GM12878 (cell line): ENCODE data around the gene C19orf38. TPM values are rescaled to one million over a fixed set of nuclear protein-coding genes. Genes with fewer than 3 reads are reported as not detected.

Source experiments
- ATAC-seq: fragments of 200-7000 bp; cut with Tn5 transposase; 3 replicates; pipeline ENCODE4 v1.9.1; 2020; ENCODE audit warnings: mild to moderate bottlenecking, moderate library complexity
- BruUV-seq: library from RNA; stranded (reverse); fragments of 400-500 nt; replicated peaks from 2 replicates; lab custom pipeline; 2021; lab: Mats Ljungman, UMichigan
- CTCF ChIA-PET: fragments of 300-600 bp; sonication (Branson Sonifier 250); formaldehyde crosslinking; extraction: SDS; loops from one replicate; lab custom pipeline; 2021; ENCODE audit warnings: inconsistent platforms; lab: Yijun Ruan, JAX
- POLR2A ChIA-PET: fragments of 350-600 bp; formaldehyde crosslinking; extraction: SDS; loops from one replicate; lab custom pipeline; 2021; ENCODE audit warnings: inconsistent platforms; lab: Charles Lee
- RAD21 ChIA-PET: fragments of 300-600 bp; sonication (Branson Sonifier 250); formaldehyde crosslinking; loops from one replicate; lab custom pipeline; 2023; ENCODE audit warnings: antibody characterized with exemption; ENCODE audit not compliant: unreplicated experiment; lab: Charles Lee
- SMC1A ChIA-PET: fragments of 300-600 bp; sonication (Branson Sonifier 250); formaldehyde crosslinking; loops from one replicate; lab custom pipeline; 2023; ENCODE audit not compliant: unreplicated experiment, uncharacterized antibody; lab: Charles Lee
- DNase-seq: peaks from one replicate; pipeline ENCODE4 v3.0.0-alpha.2; 2011; ENCODE audit warnings: low read depth, low spot score
- FAIRE-seq: peaks from 3 replicates; lab custom pipeline; 2011; peaks lifted over from hg19 to GRCh38; lab: Jason Lieb, UNC
- H2AFZ ChIP-seq: 2 replicates; pipeline ENCODE4 v1.6.0; 2011; ENCODE audit warnings: low read depth, low read length, control low read depth; ENCODE audit not compliant: control insufficient read depth
- H3K27ac ChIP-seq: 2 replicates; pipeline ENCODE4 v1.5.1; 2011; ENCODE audit warnings: control low read depth; ENCODE audit not compliant: control insufficient read depth, insufficient read depth
- H3K27me3 ChIP-seq, 2 experiments: replicated peaks in 1 of 2; 2 replicates each; pipeline versions ENCODE4 v1.6.0 to v1.6.1; 2011; ENCODE audit warnings: low read length in 1 of 2; ENCODE audit not compliant: control insufficient read depth in 2 of 2, insufficient read depth in 2 of 2
- H3K36me3 ChIP-seq, 2 experiments: 2 replicates each; pipeline ENCODE4 v1.5.1; 2011; ENCODE audit warnings: low read length in 1 of 2; ENCODE audit not compliant: control insufficient read depth in 2 of 2, insufficient read depth in 2 of 2
- H3K4me1 ChIP-seq: 2 replicates; pipeline ENCODE4 v1.6.1; 2011; ENCODE audit warnings: mild to moderate bottlenecking, low read length, moderate library complexity, mixed read lengths; ENCODE audit not compliant: control insufficient read depth, insufficient read depth
- H3K4me2 ChIP-seq: 2 replicates; pipeline ENCODE4 v1.6.0; 2011; ENCODE audit warnings: control low read depth; ENCODE audit not compliant: control insufficient read depth, insufficient read depth
- H3K4me3 ChIP-seq: fragments of 200-600 bp; sonication (generic); 2 replicates; pipeline ENCODE4 v1.5.1; 2016
- H3K79me2 ChIP-seq: 2 replicates; pipeline ENCODE4 v1.6.0; 2011; ENCODE audit warnings: low read length; ENCODE audit not compliant: control insufficient read depth, insufficient read depth
- H3K9ac ChIP-seq: 2 replicates; pipeline ENCODE4 v1.8.0; 2011; ENCODE audit warnings: low read length, control low read depth, mixed read lengths; ENCODE audit not compliant: control insufficient read depth, insufficient read depth
- H3K9me3 ChIP-seq: replicated peaks from 3 replicates; pipeline ENCODE4 v1.5.1; 2011; ENCODE audit warnings: mild to moderate bottlenecking, low read length; ENCODE audit not compliant: control insufficient read depth, insufficient read depth
- H4K20me1 ChIP-seq: 2 replicates; pipeline ENCODE4 v1.6.0; 2011; ENCODE audit not compliant: control insufficient read depth, insufficient read depth
- BRCA1 ChIP-seq: IDR thresholded peaks from 2 replicates; pipeline ENCODE4 v1.6.1; 2011; ENCODE audit warnings: low read depth, low read length, improper control_type of control experiment
- CHD4 ChIP-seq: fragments of 200-600 bp; sonication (generic); IDR thresholded peaks from 2 replicates; pipeline ENCODE4 v1.6.1; 2016; ENCODE audit warnings: mild to moderate bottlenecking
- CREB1 ChIP-seq: IDR thresholded peaks from 2 replicates; pipeline ENCODE4 v1.6.1; 2012; ENCODE audit warnings: low read depth, mild to moderate bottlenecking, inconsistent platforms
- ESRRA ChIP-seq: IDR thresholded peaks from 2 replicates; pipeline ENCODE4 v1.6.1; 2012; ENCODE audit warnings: mild to moderate bottlenecking, low read length, improper control_type of control experiment
- ETV6 ChIP-seq, 2 experiments: fragments of 450-650 bp in 1 of 2; IDR thresholded peaks in 1 of 2; conservative IDR thresholded peaks in 1 of 2; 2 replicates each; pipeline ENCODE4 v1.6.1; 2014; ENCODE audit warnings: antibody characterized with exemption in 1 of 2, borderline replicate concordance in 1 of 2, low read depth in 1 of 2, mild to moderate bottlenecking in 1 of 2, moderate library complexity in 1 of 2
- HDAC2 ChIP-seq: fragments of 200-600 bp; sonication (generic); IDR thresholded peaks from 2 replicates; pipeline ENCODE4 v1.6.1; 2017
- KDM1A ChIP-seq: fragments of 200-600 bp; sonication (generic); IDR thresholded peaks from 2 replicates; pipeline ENCODE4 v1.6.1; 2016; ENCODE audit warnings: borderline replicate concordance
- MYB ChIP-seq: fragments of 150-350 bp; IDR thresholded peaks from 2 replicates; pipeline ENCODE4 v1.6.1; 2014; ENCODE audit warnings: mild to moderate bottlenecking, low read depth, low read length, borderline replicate concordance
- NBN ChIP-seq: fragments of 450-650 bp; IDR thresholded peaks from 2 replicates; pipeline ENCODE4 v1.6.1; 2016
- NR2F1 ChIP-seq: fragments of 450-650 bp; conservative IDR thresholded peaks from 2 replicates; pipeline ENCODE4 v1.6.1; 2017; ENCODE audit warnings: mild to moderate bottlenecking
- PML ChIP-seq: IDR thresholded peaks from 2 replicates; pipeline ENCODE4 v1.6.1; 2012; ENCODE audit warnings: low read length, inconsistent platforms
- RCOR1 ChIP-seq: conservative IDR thresholded peaks from 2 replicates; pipeline ENCODE4 v1.6.1; 2012; ENCODE audit warnings: low read depth, low read length, improper control_type of control experiment
- SIN3A ChIP-seq: IDR thresholded peaks from 2 replicates; pipeline ENCODE4 v1.6.1; 2012; ENCODE audit warnings: low read depth, low read length, improper control_type of control experiment
- TCF7 ChIP-seq: IDR thresholded peaks from 2 replicates; pipeline ENCODE4 v1.6.1; 2014; ENCODE audit warnings: antibody characterized with exemption, borderline replicate concordance
- WGBS: methylation state at CpG from one replicate; pipeline ENCODE4 v1.1.6; 2016; ENCODE audit warnings: low lambda C conversion rate; ENCODE audit not compliant: insufficient replicate concordance, insufficient coverage; ENCODE audit errors: missing lambda C conversion rate; 5-methylcytosine and 5-hydroxymethylcytosine counted together
- in situ Hi-C: fragments of 300-500 bp; cut with MboI; formaldehyde crosslinking; loops from 9 replicates; pipeline ENCODE4 v1.14.3; 2018; ENCODE audit warnings: mixed read lengths
- intact Hi-C: fragments of 100-400 bp; cut with micrococcal nuclease; formaldehyde crosslinking; loops from one replicate; pipeline ENCODE4 v1.14.2; 2022; ENCODE audit not compliant: unreplicated experiment
- polyA plus RNA-seq, 11 experiments: library from polyadenylated mRNA; depleted of rRNA in 4 of 11; unstranded in 6 of 11; stranded (reverse) in 5 of 11; fragments of >200 nt; fragmentation: Nextera tagmentation in 4 of 11; fragmentation: Illumina TruSeq in 1 of 11; extraction: Ambion mirVana in 4 of 11; extraction: Trizol in 1 of 11; gene quantifications; 1 replicate in 1 of 11; 2 replicates in 10 of 11; pipeline versions ENCODE4 v1.2.1 to v1.2.3, GENCODE V29; 2011 to 2016; ENCODE audit warnings: inconsistent platforms in 2 of 11, missing spikeins in 2 of 11, low read depth in 1 of 11
- total RNA-seq, 4 experiments: library from RNA; depleted of rRNA in 3 of 4; stranded (reverse); fragments of >200 nt in 3 of 4; fragmentation: Illumina TruSeq in 1 of 4; extraction: Trizol in 1 of 4; gene quantifications; 2 replicates each; pipeline versions ENCODE4 v1.2.1 to v1.2.3, GENCODE V29; 2013 to 2021
- TF ChIP-seq, protein P1 (sequence below): fragments of 450-650 bp; conservative IDR thresholded peaks from 2 replicates; pipeline ENCODE4 v1.6.1; 2017; ENCODE audit warnings: mild to moderate bottlenecking, moderate library complexity
- TF ChIP-seq, protein P2 (sequence below): fragments of 450-650 bp; formaldehyde crosslinking; IDR thresholded peaks from 2 replicates; pipeline ENCODE4 v1.4.0; 2022; ENCODE audit warnings: mild to moderate bottlenecking, moderate library complexity

Gene C19orf38
- total and polyA plus RNA-seq, 10 of the 15 experiments (the other 5 are each of a cell fraction or from before 2014, with no cell fraction given) = 2.6 to 7.5 (median 5.0) TPM

DNA sequence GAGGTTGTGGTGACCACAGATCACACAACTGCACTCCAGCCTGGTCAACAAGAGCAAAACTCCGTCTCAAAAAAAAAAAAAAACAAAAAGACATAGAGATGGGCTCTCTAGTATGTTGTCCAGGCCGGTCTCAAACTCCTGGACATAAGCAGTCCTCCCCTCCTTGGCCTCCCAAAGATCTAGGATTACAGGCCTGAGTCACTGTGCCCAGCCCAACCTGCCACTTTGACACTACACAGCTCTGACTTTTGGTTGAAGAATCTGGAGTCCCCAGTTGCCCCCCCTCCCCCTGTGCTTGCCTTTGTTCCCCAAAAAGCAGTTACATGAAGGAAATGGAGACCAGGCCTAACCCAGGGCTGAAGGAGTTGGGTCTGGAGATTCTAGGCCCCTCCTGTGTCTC is 36.1 kb downstream of the C19orf38 start (continued):
- no peak for TF ChIP-seq MYB
- TF ChIP-seq NR2F1 = no peak
- no peak for TF ChIP-seq ETV6 (conservative IDR thresholded peaks at IDR 0.05 in 1 of 2, IDR thresholded peaks at IDR 0.05 in 1 of 2; ENCODE audit: borderline replicate concordance in 1 of 2, low read depth in 1 of 2)
- no peak for TF ChIP-seq NBN
- TF ChIP-seq, protein P1, sequence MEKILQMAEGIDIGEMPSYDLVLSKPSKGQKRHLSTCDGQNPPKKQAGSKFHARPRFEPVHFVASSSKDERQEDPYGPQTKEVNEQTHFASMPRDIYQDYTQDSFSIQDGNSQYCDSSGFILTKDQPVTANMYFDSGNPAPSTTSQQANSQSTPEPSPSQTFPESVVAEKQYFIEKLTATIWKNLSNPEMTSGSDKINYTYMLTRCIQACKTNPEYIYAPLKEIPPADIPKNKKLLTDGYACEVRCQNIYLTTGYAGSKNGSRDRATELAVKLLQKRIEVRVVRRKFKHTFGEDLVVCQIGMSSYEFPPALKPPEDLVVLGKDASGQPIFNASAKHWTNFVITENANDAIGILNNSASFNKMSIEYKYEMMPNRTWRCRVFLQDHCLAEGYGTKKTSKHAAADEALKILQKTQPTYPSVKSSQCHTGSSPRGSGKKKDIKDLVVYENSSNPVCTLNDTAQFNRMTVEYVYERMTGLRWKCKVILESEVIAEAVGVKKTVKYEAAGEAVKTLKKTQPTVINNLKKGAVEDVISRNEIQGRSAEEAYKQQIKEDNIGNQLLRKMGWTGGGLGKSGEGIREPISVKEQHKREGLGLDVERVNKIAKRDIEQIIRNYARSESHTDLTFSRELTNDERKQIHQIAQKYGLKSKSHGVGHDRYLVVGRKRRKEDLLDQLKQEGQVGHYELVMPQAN = no peak
- TF ChIP-seq CHD4 = no peak
- TF ChIP-seq HDAC2 = no peak
- no peak for TF ChIP-seq CREB1

DNA sequence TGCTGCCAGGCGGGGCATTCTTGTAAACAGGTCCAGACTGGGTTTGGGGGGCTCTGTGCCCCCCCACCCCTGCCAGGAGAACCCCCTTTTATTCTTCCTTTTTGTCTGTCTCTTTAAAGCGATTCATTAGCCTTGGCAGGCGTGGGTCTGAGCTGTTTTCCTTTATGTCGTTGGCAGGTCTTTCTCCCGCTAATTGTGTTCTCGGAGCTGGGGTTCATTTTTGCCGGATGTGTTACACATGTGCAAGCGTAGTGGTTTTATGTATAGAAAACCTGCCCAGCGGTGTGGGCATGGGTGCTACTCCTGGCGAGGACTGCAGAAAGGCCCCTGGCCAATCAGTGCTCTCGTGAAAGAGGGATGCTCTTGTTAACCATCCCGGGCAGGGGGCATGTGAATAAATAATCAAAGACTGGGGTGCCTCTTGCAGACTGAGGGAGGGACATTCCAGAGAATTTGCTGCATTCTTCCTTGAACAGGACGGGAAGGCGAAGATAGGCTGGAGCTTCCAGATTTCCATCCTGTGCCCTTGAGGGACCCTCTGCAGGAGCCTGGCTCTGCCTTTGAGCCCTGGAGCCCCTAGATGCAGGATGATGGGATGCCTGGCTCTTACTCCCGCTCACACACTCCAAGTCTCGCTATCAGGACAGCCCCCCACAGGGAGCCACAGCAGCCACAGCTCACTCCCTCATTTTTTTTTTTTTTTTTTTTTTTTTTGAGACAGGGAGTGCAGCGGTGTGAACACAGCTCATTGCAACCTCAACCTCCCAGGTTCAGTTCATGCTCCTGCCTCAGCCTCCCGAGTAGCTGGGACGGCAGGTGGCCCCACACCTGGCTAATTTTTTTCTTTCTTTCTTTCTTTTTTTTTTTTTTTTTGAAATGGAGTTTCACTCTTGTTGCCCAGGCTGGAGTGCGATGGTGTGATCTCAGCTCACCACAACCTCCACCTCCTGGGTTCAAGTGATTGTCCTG is 37.3 kb downstream of the C19orf38 start:
- no peak overlapping the region for H3K9ac ChIP-seq
- 90% methylated on average over 18 of the region's 20 CpGs for whole genome bisulfite sequencing
- peaks cover 63% of the 10 kb centered on the region for H3K79me2 ChIP-seq
- H3K27ac ChIP-seq = no peak overlapping the region
- no peak overlapping the region for H3K4me3 ChIP-seq
- ChIA-PET RAD21 (interaction anchor here (0.7 kb wide), 1 partner anchor 454 kb away, joined by 3 read pairs; no protein-coding TSS in a partner anchor), CTCF (no interaction called here)
- H3K9me3 ChIP-seq = no peaks in the 10 kb centered on the region
- peaks cover 4 to 19% of the 10 kb centered on the region in 2 experiments; a peak in 3 of 4 replicates for H3K36me3 ChIP-seq
- peaks cover 4% of the 10 kb centered on the region; the same call in 1 of the 2 replicates for H4K20me1 ChIP-seq
- FAIRE-seq = no peak
- BruUV-seq = no TSS peak
- H3K4me1 ChIP-seq = peaks cover 20% of the 10 kb centered on the region
- TF ChIP-seq PML (no peak), BRCA1 (no peak), KDM1A (no peak), TCF7 (no peak), RCOR1 (no peak), SIN3A (no peak), ESRRA (no peak)
- TF ChIP-seq, protein P2, sequence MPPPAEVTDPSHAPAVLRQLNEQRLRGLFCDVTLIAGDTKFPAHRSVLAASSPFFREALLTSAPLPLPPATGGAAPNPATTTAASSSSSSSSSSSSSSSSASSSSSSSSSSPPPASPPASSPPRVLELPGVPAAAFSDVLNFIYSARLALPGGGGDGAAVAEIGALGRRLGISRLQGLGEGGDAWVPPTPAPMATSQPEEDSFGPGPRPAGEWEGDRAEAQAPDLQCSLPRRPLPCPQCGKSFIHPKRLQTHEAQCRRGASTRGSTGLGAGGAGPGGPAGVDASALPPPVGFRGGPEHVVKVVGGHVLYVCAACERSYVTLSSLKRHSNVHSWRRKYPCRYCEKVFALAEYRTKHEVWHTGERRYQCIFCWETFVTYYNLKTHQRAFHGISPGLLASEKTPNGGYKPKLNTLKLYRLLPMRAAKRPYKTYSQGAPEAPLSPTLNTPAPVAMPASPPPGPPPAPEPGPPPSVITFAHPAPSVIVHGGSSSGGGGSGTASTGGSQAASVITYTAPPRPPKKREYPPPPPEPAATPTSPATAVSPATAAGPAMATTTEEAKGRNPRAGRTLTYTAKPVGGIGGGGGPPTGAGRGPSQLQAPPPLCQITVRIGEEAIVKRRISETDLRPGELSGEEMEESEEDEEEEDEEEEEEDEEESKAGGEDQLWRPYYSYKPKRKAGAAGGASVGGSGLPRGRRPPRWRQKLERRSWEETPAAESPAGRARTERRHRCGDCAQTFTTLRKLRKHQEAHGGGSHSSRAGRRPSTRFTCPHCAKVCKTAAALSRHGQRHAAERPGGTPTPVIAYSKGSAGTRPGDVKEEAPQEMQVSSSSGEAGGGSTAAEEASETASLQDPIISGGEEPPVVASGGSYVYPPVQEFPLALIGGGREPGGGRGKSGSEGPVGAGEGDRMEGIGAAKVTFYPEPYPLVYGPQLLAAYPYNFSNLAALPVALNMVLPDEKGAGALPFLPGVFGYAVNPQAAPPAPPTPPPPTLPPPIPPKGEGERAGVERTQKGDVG = no peak
- TF ChIP-seq, all 136 proteins: peak for 0
- POLR2A ChIA-PET = interaction anchor here (0.7 kb wide), 2 partner anchors 22 to 50 kb away, joined by 3 to 7 read pairs; no protein-coding TSS in a partner anchor
- in situ Hi-C loops = no loop called here
- Histone ChIP-seq H3K4me2 (no peak overlapping the region), H3K27me3 (no peaks in the 10 kb centered on the region), H2AFZ (no peak overlapping the region)
- intact Hi-C loops = no loop called here
- no peak for DNase-seq
- SMC1A ChIA-PET = interaction anchor here (0.6 to 2.0 kb wide), 3 partner anchors 8 to 57 kb away, joined by 3 to 7 read pairs (median 5); no protein-coding TSS in a partner anchor
- no peak for ATAC-seq
